Measurements from ENCODE around the gene PRSS57. TPM values are rescaled to one million over a fixed set of nuclear protein-coding genes. Genes with fewer than 3 reads are reported as not detected.
"Not testable (repeated sequence)": the region's sequence is repeated elsewhere in the genome, so short reads cannot be mapped to it uniquely, and the experiment has no call there.

PRSS57 gene
- total RNA-seq, 1 experiment from 2014 or later, result not detected

GRCh38 chr19:723247-723646, 28.0 kb upstream of the PRSS57 start:
- no peak for DNase-seq (ENCODE audit: low spot score)

- no peak for DNase-seq (ENCODE audit: low spot score)
These were observed 27.4 kb upstream of the PRSS57 start for GRCh38 chr19:722553-723101.

- no peak for DNase-seq (ENCODE audit: low spot score)
These were observed 25.3 kb upstream of the PRSS57 start for GRCh38 chr19:720345-721160.

- no peak for DNase-seq (ENCODE audit: low spot score)
These were observed 24.5 kb upstream of the PRSS57 start for GRCh38 chr19:719636-720344.

GRCh38 chr19:718991-719512, 23.8 kb upstream of the PRSS57 start:
- no peak for DNase-seq (ENCODE audit: low spot score)

- DNase-seq (ENCODE audit: low spot score), result no peak
These were observed 23.1 kb upstream of the PRSS57 start for GRCh38 chr19:718251-718951.

- DNase-seq (ENCODE audit: low spot score), result no peak
These were observed 20.1 kb upstream of the PRSS57 start for GRCh38 chr19:715347-715746.

GRCh38 chr19:711254-711653, 16.0 kb upstream of the PRSS57 start:
- DNase-seq (ENCODE audit: low spot score), result no peak

GRCh38 chr19:710767-711166, 15.5 kb upstream of the PRSS57 start:
- no peak for DNase-seq (ENCODE audit: low spot score)

GRCh38 chr19:709965-710571, 14.8 kb upstream of the PRSS57 start:
- DNase-seq (ENCODE audit: low spot score), result no peak

- no peak for DNase-seq (ENCODE audit: low spot score)
These were observed 14.1 kb upstream of the PRSS57 start for GRCh38 chr19:709196-709964.

- DNase-seq (ENCODE audit: low spot score), result no peak
These were observed 13.2 kb upstream of the PRSS57 start, which contains the start of gene PALM for GRCh38 chr19:708154-709143. Gene PALM, plus strand, starts transcription at chr19:708935. Its CDS starts 212 bp downstream, at chr19:709147.

- no peak for DNase-seq (ENCODE audit: low spot score)
These were observed 9.1 kb upstream of the PRSS57 start for GRCh38 chr19:704447-704741.

GRCh38 chr19:703651-704446, 8.6 kb upstream of the PRSS57 start:
- no peak for DNase-seq (ENCODE audit: low spot score)

GRCh38 chr19:703329-703650, 8.0 kb upstream of the PRSS57 start:
- no peak for DNase-seq (ENCODE audit: low spot score)

GRCh38 chr19:702847-703246, 7.6 kb upstream of the PRSS57 start:
- not testable (repeated sequence) for DNase-seq (ENCODE audit: low spot score)

- DNase-seq (ENCODE audit: low spot score), result not testable (repeated sequence)
These were observed 4.6 kb upstream of the PRSS57 start for GRCh38 chr19:699885-700284.

- DNase-seq (ENCODE audit: low spot score), result not testable (repeated sequence)
These were observed 3.3 kb upstream of the PRSS57 start for GRCh38 chr19:698529-698928.
